ENCODE measurements around the gene TMPRSS7.

DNA sequence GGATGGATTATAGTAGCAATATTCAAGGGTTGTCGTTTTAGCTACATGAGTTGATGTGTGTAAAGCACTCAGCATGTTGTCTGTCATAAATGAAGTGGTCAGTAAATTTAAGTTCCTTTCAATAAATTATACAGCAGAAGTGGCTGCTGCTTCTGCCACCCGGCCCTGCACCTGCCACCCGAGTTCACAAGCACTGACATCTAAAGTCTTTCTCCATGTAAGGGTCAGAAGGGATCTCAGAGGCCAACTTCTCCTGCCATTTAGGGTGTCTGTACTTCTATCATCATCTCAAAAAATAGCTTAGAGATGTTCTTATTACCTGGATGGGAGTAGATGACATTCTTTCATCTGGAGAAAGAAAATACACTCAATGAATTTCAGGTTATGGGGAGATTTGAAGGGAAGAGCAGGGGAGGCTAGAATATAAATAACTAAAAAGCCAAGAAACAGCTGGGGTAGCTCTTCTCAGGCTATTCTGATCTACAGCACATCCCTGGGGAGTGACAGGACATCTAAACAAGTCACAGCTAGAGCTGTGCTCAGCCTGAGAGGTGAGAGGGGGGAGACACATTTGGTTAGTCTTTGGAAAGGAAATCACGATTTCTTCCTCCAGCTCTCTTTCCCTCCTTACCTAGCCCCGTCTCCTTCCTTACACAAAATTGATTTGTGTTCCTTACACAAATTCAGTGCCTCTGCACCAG, 90.5 kb downstream of the TMPRSS7 start:
- TF ChIP-seq, protein P1, sequence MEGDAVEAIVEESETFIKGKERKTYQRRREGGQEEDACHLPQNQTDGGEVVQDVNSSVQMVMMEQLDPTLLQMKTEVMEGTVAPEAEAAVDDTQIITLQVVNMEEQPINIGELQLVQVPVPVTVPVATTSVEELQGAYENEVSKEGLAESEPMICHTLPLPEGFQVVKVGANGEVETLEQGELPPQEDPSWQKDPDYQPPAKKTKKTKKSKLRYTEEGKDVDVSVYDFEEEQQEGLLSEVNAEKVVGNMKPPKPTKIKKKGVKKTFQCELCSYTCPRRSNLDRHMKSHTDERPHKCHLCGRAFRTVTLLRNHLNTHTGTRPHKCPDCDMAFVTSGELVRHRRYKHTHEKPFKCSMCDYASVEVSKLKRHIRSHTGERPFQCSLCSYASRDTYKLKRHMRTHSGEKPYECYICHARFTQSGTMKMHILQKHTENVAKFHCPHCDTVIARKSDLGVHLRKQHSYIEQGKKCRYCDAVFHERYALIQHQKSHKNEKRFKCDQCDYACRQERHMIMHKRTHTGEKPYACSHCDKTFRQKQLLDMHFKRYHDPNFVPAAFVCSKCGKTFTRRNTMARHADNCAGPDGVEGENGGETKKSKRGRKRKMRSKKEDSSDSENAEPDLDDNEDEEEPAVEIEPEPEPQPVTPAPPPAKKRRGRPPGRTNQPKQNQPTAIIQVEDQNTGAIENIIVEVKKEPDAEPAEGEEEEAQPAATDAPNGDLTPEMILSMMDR (IDR thresholded peaks at IDR 0.05): no peak
- no peak for TF ChIP-seq POLR2AphosphoS5 (IDR thresholded peaks at IDR 0.05; ENCODE audit: low read depth, low read length)
